GM12872 (cell line): ENCODE data around the gene SLC4A5.

Experiments used
- TF ChIP-seq, protein P1 (sequence below): IDR thresholded peaks from 3 replicates; pipeline ENCODE4 v1.5.1; 2011; ENCODE audit warnings: low read depth, mild to moderate bottlenecking, low read length, moderate library complexity; ENCODE audit not compliant: insufficient read depth

The SLC4A5 gene

DNA sequence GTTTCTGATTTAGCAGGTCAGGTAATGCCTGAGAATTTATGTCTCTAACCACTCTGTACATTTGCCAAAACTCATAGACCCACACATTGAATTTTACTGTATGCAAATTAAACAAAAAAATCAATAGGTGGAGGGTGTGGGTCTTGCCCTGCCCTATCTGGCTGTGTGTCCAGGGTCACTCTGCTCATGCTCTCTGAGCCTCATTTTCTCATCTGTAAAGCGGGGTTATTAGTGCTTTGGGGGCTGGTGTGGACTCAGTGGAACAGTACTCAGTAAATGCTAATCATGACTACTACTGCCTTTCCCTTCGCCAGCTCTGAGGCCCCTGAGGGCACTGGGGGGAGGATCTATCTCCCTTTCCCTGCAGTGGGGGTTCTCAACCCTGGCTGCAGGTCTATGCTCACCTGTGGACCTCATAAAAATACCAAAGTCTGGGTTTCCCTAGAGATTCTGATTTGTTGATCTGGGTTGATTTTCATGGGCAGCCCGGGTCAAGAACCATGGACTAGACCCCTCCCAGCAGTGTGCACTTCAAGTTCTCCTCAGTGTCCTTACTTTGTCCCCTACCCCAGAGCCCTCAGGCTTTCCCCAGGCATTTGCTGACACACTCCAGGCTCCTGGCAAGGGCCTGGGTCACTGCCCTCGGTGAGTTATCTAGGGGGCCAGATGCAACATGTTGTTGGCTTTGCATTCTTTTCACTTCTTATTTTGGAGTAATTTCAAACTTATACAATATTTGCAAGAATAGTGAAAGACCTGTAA, 117.3 kb downstream of the SLC4A5 start:
- TF ChIP-seq, protein P1, sequence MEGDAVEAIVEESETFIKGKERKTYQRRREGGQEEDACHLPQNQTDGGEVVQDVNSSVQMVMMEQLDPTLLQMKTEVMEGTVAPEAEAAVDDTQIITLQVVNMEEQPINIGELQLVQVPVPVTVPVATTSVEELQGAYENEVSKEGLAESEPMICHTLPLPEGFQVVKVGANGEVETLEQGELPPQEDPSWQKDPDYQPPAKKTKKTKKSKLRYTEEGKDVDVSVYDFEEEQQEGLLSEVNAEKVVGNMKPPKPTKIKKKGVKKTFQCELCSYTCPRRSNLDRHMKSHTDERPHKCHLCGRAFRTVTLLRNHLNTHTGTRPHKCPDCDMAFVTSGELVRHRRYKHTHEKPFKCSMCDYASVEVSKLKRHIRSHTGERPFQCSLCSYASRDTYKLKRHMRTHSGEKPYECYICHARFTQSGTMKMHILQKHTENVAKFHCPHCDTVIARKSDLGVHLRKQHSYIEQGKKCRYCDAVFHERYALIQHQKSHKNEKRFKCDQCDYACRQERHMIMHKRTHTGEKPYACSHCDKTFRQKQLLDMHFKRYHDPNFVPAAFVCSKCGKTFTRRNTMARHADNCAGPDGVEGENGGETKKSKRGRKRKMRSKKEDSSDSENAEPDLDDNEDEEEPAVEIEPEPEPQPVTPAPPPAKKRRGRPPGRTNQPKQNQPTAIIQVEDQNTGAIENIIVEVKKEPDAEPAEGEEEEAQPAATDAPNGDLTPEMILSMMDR, result no peak

DNA sequence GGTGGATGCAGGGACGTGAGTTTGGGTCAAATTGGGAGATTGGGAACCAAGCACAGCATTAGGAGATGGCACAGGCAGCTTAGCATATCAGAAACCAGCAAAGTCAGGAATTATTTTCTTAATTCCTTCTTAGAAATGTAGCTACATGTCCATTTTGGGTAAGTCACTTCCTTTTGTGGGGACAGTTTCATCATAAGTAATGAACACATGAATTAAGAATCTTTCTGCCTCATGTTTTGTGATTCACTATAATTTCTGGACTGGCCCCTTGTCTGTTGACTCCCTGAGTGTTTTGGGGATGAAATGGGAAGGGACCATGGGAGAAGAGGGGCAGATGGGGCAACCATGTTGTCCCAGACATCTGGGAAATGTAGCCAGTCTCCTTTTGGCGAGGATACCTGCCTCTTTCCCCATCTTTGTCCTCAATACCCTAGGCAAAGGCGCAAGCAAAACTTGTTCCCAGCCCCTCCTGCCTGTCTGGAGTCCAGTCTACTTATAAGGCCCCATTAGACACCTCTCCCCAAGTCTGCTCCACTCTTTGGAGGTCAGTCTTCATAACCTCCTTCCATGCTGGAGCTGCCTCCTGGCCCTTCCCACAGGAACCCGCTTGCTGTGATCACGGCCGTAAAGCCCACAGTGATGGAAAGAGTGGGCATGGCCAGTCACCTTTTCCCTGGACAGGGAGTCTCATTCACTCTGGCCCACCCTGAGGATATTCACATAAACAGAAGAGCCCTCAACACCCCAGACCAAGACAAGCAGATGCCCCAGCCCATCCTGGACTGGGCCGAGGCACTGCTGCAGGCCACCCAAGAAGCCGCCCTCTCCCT, 119.1 kb downstream of the SLC4A5 start:
- TF ChIP-seq, protein P1, result no peak

DNA sequence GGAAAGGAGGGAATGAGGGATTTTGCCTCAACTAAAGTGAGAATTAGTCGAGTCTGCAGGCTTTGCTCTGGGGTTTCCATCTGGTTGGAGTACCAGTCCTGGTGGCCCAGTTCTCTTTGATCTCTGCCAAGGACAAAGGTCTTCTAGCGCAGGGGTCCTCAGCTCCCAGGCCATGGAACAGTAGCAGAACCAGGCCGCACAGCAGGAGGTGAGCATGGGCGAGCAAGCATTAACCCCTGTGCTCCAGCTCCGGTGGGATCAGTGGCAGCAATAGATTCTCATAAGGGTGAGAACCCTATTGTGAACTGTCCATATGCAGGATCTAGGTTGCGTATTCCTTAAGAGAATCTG, 120.9 kb downstream of the SLC4A5 start:
- TF ChIP-seq, protein P1, result no peak

DNA sequence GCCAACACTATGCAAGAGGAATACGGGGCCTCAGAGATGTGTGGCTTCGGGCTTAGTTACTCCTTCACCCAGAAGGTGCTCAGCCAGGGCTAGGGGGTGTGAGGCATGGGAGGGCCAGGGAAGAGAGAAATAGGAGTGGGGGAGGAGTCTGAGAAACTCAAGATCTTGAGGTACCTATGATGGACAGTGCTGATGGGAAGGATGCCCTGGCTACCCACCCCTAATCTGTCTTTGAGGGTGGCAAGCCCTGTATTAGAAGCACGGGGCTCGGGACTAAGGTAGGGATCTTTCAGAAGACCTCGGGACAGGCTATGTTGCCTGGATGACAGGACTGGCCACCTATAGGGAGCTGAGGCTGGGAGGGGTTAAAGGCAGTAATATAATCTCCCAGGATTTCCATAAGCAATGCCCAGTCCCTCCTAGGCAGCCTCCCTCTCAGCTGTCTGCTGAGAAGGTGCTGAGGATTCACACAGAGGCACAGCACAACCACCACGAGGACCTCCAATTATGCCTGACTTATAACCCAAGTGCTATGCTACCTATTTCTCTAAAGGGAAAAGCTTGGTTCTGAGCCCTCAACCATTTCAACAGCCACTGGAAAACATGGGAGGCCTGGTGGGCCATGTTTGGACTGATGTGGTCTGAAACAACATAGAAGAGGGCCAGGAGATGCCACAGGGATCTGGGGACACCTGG, 121.5 kb downstream of the SLC4A5 start:
- TF ChIP-seq, protein P1, result no peak

DNA sequence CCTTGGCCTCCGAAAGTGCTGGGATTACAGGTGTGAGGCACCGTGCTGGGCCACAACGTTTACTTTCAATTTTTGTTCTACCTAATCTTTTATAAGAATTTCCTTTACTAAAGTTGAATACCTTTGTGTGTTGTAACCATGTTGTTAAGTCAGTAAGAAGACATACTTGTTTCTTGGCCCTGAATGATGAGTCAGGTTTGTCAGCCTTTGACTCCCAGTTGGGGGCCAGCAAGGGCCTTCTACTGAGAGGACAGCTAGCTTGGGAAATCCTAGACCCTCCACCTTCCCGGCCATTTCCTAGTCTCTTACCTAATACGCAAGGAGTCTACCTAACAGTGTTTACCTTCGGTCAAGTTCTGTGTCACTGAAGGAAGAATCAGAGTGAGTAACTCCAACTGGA, 122.1 kb downstream of the SLC4A5 start:
- TF ChIP-seq, protein P1, result no peak

DNA sequence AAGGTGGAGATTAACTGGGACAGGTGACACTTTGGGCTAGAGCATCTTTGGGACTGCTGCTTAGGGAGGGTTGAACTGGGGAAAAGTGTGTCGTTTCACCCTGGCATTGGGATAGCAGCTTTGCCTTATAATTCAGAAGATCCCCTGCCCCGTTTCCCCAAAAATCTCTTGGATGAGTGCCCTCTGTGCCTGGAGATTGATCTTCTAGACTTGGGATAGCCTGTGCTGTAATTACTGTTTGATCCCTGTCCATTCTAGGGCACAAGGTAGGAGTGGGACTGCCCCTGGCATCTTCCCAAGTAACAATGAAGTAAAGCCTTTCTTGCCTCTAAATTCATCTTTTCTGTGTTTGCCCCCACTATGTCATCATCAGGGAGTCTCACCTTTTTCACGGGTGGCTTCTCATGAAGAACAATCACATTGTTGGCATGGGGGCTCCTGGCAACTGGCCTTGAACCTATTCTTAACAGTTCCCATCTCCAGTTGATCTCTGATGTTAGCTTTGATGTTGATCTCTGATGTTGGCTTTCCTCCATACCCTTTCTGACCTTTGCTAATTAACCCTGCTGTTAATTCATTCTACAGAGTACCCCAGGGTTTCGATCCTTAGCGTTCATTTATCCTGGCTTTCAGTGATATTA, 123.2 kb downstream of the SLC4A5 start:
- TF ChIP-seq, protein P1, result no peak

DNA sequence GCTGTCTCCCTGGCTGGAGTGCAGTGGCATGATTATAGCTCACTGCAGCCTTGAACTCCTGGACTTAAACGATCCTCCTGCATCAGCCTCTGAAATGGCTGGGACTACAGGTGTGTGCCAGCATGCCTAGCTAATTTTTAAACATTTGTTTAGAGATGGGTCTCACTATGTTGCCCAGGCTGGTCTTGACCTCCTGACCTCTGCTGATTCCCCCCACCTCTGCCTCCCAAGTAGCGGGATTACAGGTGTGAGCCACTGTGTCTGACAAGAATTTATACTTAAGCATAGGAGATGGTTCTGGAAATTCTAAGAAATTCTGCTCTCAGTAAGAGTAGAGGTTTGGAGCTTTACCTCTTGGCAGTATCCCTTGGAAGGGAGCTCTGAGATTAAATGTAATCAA, 126.6 kb downstream of the SLC4A5 start:
- TF ChIP-seq, protein P1, result no peak
